ENCODE measurements around the gene MBP.

MBP gene

GRCh38 chr18:76993573-76993972, 139.0 kb downstream of the MBP start:
- H3K9me2 ChIP-seq (ENCODE audit: low read depth, low read length): no peaks in the 10 kb centered on the region
- H3F3A ChIP-seq (ENCODE audit: insufficient read depth, low read length): no peaks in the 10 kb centered on the region
- TF ChIP-seq CTCF (IDR thresholded peaks at IDR 0.05; ENCODE audit: low read length) (no peak), EZH2 (IDR thresholded peaks at IDR 0.05; ENCODE audit: borderline replicate concordance, low read length) (no peak)

GRCh38 chr18:76993085-76993382, 139.5 kb downstream of the MBP start:
- Histone ChIP-seq H2AFZ (ENCODE audit: low read length) (no peak overlapping the region), H3K4me1 (ENCODE audit: insufficient read depth, low read length, severe bottlenecking) (peaks cover 43% of the 10 kb centered on the region), H3K27me3 (ENCODE audit: insufficient read depth, low read length) (no peaks in the 10 kb centered on the region), H3K9me3 (ENCODE audit: low read length) (0 out of 2 replicates have a peak, but pooled peaks cover 3% of the 10 kb centered on the region), H3K27ac (ENCODE audit: low read depth, low read length, poor library complexity, severe bottlenecking) (no peak overlapping the region), H3F3A (ENCODE audit: insufficient read depth, low read length) (no peaks in the 10 kb centered on the region), H4K20me1 (ENCODE audit: insufficient read depth, low read length) (no peaks in the 10 kb centered on the region), H3K9ac (ENCODE audit: low read length) (no peak overlapping the region), H3K79me2 (ENCODE audit: insufficient read depth, low read length) (no peaks in the 10 kb centered on the region), H3K4me3 (ENCODE audit: low read depth, low read length, poor library complexity, severe bottlenecking) (no peak overlapping the region), H3K9me2 (ENCODE audit: low read depth, low read length) (no peaks in the 10 kb centered on the region), H3K36me3 (ENCODE audit: insufficient read depth, low read length) (peaks cover 5% of the 10 kb centered on the region; the same call in 1 of the 2 replicates), H3K4me2 (ENCODE audit: low read length) (no peak overlapping the region)
- no peak for TF ChIP-seq EZH2 (IDR thresholded peaks at IDR 0.05; ENCODE audit: borderline replicate concordance, low read length)
- TF ChIP-seq CTCF (IDR thresholded peaks at IDR 0.05; ENCODE audit: low read length): no peak

More at GRCh38 chr18:76993573-76993972, 139.0 kb downstream of the MBP start:
- Histone ChIP-seq H3K9me3 (ENCODE audit: low read length) (0 out of 2 replicates have a peak, but pooled peaks cover 3% of the 10 kb centered on the region), H3K9ac (ENCODE audit: low read length) (no peak overlapping the region), H3K79me2 (ENCODE audit: insufficient read depth, low read length) (no peaks in the 10 kb centered on the region), H4K20me1 (ENCODE audit: insufficient read depth, low read length) (no peaks in the 10 kb centered on the region), H3K4me2 (ENCODE audit: low read length) (no peak overlapping the region), H3K27me3 (ENCODE audit: insufficient read depth, low read length) (no peaks in the 10 kb centered on the region), H2AFZ (ENCODE audit: low read length) (no peak overlapping the region), H3K36me3 (ENCODE audit: insufficient read depth, low read length) (no peaks in the 10 kb centered on the region; the same call in 1 of the 2 replicates), H3K4me1 (ENCODE audit: insufficient read depth, low read length, severe bottlenecking) (peaks cover 37% of the 10 kb centered on the region), H3K4me3 (ENCODE audit: low read depth, low read length, poor library complexity, severe bottlenecking) (no peak overlapping the region), H3K27ac (ENCODE audit: low read depth, low read length, poor library complexity, severe bottlenecking) (no peak overlapping the region)

- H3K4me1 ChIP-seq (ENCODE audit: insufficient read depth, low read length, severe bottlenecking): peaks cover 45% of the 10 kb centered on the region
- H4K20me1 ChIP-seq (ENCODE audit: insufficient read depth, low read length): no peaks in the 10 kb centered on the region
- H3K79me2 ChIP-seq (ENCODE audit: insufficient read depth, low read length): no peaks in the 10 kb centered on the region
- no peak overlapping the region for H3K27ac ChIP-seq (ENCODE audit: low read depth, low read length, poor library complexity, severe bottlenecking)
- no peaks in the 10 kb centered on the region for H3K9me2 ChIP-seq (ENCODE audit: low read depth, low read length)
- 0 out of 2 replicates have a peak, but pooled peaks cover 3% of the 10 kb centered on the region for H3K9me3 ChIP-seq (ENCODE audit: low read length)
- H3K36me3 ChIP-seq (ENCODE audit: insufficient read depth, low read length): peaks cover 5% of the 10 kb centered on the region; the same call in 1 of the 2 replicates
- H3K9ac ChIP-seq (ENCODE audit: low read length): no peak overlapping the region
- H3K4me3 ChIP-seq (ENCODE audit: low read depth, low read length, poor library complexity, severe bottlenecking): no peak overlapping the region
- TF ChIP-seq EZH2 (IDR thresholded peaks at IDR 0.05; ENCODE audit: borderline replicate concordance, low read length) (no peak), CTCF (IDR thresholded peaks at IDR 0.05; ENCODE audit: low read length) (no peak)
- H3F3A ChIP-seq (ENCODE audit: insufficient read depth, low read length): no peaks in the 10 kb centered on the region
- H3K4me2 ChIP-seq (ENCODE audit: low read length): no peak overlapping the region
- H2AFZ ChIP-seq (ENCODE audit: low read length): no peak overlapping the region
- H3K27me3 ChIP-seq (ENCODE audit: insufficient read depth, low read length): no peaks in the 10 kb centered on the region
Measured at GRCh38 chr18:76992226-76993084, 140.1 kb downstream of the MBP start.
